Activated T-helper 2 cell treated with anti-CD3 and anti-CD28 coated beads, Interferon-gamma antibody, Interleukin-2, Interleukin-4, amounts not matched to agents 10 μg/mL and 5 μg/mL and 100 μg/mL, durations not matched to agents 14 hours and 24 hours and 36 hours (primary cell): ENCODE results near the gene HOXC13. TPM values are rescaled to one million over a fixed set of nuclear protein-coding genes. Genes with fewer than 3 reads are reported as not detected.
A peak's percentile ranks its signal among the peaks of the same experiment; 100 is the strongest.

Source experiments
- DNase-seq: peaks from one replicate; pipeline ENCODE4 v3.0.0; 2021; ENCODE audit warnings: low spot score
- H3K27ac Mint-ChIP-seq: one replicate; pipeline ENCODE4 v1.8.0; 2021; ENCODE audit warnings: mixed read lengths
- H3K27me3 Mint-ChIP-seq: one replicate; pipeline ENCODE4 v1.8.0; 2021; ENCODE audit warnings: low read depth, mixed read lengths
- H3K36me3 Mint-ChIP-seq: one replicate; pipeline ENCODE4 v1.8.0; 2021; ENCODE audit warnings: low read depth, mixed read lengths
- H3K4me1 Mint-ChIP-seq: one replicate; pipeline ENCODE4 v1.8.0; 2021; ENCODE audit warnings: low read depth, mixed read lengths
- H3K4me3 Mint-ChIP-seq: one replicate; pipeline ENCODE4 v1.8.0; 2021; ENCODE audit warnings: low read depth, mild to moderate bottlenecking, moderate library complexity, mixed read lengths
- H3K9me3 Mint-ChIP-seq: one replicate; pipeline ENCODE4 v1.8.0; 2021; ENCODE audit warnings: mixed read lengths
- intact Hi-C: fragments of 100-400 bp; cut with micrococcal nuclease; formaldehyde crosslinking; loops from one replicate; pipeline ENCODE4 v1.15.1; 2023
- total RNA-seq: library from RNA; stranded (reverse); gene quantifications from 2 replicates; pipeline ENCODE4 v1.2.3, GENCODE V29; 2022

The HOXC13 gene
- total RNA-seq, 1 donor from 2014 or later, result not detected

DNA sequence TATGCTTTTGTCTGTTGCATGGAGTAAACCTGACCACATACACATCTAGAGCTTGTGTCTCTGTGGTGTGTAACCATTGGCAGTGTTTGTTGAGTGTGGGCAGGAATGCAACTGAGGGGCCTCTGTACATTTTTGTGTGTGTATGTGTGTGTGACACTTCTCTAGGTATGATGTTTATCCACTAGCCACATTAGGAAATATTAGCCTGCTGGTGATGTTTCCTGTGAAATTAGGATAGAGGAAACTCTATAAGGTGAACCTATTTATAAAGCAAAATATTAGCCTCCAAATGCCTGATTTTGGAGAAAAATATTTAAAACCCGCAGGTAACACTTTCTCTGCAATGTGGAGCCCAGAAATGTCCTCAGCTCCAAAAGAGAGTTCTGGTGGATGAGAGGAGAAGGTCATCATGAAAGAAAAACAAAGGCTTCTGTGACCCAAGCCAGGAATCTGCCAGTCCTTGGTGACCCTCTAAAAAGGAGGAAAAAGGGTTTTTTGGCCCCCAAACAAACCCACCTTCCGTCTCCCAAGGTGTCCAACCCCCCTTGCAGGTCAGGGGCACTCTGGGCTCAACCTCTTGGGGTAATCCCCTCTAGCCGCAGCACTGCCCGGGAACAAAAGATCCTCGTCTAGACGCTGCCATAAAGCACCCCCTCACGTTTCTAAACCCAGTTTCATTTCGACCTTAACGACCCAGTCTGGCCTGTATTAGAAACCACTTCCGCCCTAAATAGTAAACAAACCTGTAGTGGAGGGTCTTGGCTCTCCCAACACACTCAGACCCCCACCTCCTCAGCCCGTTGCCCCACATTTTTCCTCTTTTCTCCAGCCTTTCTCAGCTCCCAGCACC, 39.2 kb downstream of the HOXC13 start:
- intact Hi-C loops, result loop anchor here (2.0 kb wide), 1 partner anchor 17 kb away; no protein-coding TSS in a partner anchor
- peaks cover 83% of the 10 kb centered on the region for H3K27me3 Mint-ChIP-seq
- peaks cover 2% of the 10 kb centered on the region for H3K36me3 Mint-ChIP-seq
- no peak overlapping the region for H3K27ac Mint-ChIP-seq
- H3K4me3 Mint-ChIP-seq, result no peak overlapping the region
- H3K4me1 Mint-ChIP-seq, result peaks cover 6% of the 10 kb centered on the region
- DNase-seq, result no peak
- no peaks in the 10 kb centered on the region for H3K9me3 Mint-ChIP-seq

DNA sequence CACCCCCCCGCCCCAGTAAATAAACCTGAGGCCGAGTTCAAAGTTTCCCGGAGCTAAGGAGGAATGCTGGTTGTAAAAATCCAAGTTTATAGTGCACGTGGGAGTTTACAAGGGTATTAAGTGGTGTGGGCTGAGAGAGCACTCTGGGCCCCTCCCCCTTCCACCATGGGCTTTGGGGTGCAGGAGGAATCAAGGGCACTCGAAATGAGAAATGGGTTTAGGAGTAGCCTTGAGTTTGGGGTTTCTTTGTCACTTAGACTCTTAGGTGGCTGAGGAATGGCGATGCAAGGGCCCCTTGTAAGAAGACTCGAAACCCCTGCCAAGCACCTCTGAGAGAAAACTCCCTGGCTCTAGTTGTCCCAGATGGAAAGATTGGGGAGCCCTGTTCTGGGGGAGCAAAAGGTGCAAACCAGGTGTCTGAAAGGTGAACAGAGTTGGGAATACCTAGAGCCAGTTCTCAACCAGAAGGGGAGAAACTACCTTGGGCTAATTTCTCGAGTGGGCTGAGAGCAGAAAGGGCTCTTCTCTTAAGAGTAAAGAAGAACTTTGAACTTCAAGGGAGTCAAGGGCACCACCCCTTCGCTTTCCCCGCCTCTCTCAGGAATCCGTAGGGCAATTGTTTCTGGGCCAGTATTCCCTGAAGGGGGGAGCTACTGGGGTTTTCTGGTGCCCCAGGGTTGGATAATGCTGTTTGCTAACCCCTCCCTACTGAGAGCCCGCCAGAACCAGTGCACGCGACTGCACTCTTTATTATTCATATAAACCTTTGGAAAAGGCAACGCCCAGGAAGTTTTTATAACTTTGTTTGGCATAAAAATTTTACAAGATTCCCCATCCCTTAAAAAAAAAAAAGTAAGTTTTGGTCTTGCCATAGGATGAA, 40.1 kb downstream of the HOXC13 start:
- Mint-ChIP-seq H3K4me1 (peaks cover 3% of the 10 kb centered on the region), H3K9me3 (no peaks in the 10 kb centered on the region), H3K4me3 (no peak overlapping the region), H3K27ac (no peak overlapping the region), H3K27me3 (peaks cover 85% of the 10 kb centered on the region), H3K36me3 (no peaks in the 10 kb centered on the region)
- DNase-seq, result no peak
- intact Hi-C loops, result loop anchor here (2.0 kb wide), 1 partner anchor 18 kb away; no protein-coding TSS in a partner anchor

DNA sequence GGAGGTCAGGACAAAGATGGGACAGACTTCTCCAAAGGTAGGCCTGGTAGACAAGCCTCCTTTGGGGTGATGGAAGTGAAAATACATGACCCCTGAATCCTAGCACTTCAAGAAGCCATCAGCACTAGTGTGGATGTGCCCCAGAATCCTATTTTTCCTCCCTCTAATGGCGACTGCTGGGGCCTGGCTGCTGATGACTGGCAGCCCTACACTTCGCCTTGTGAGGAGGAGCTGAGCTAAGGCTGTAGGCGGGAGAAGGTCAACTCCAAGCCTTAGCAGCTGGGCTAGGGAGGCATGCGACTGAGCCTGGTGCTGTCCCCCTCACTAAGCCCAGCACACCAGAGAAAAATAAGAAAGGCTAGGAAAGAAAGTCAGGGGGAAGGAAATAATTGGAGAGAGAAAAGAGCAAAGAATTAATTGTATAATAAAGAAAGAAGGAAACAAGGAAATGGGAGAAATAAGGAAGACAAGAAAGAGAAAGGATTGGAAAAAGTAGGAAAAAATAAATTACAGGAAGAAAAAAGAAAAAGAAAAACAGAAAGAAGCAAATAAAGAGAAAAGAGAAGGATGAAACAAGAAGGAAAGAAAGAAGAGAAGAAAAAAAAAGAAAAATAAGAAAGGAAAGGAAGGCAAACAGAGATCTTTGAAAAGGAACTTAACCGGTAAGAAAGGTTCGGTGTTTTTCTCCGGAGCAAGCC, 41.6 kb downstream of the HOXC13 start:
- peaks cover 88% of the 10 kb centered on the region for H3K27me3 Mint-ChIP-seq
- H3K27ac Mint-ChIP-seq, result no peak overlapping the region
- intact Hi-C loops, result no loop called here
- H3K4me3 Mint-ChIP-seq, result no peak overlapping the region
- DNase-seq, result no peak
- H3K36me3 Mint-ChIP-seq, result no peaks in the 10 kb centered on the region
- peaks cover 4% of the 10 kb centered on the region for H3K4me1 Mint-ChIP-seq
- H3K9me3 Mint-ChIP-seq, result no peaks in the 10 kb centered on the region

DNA sequence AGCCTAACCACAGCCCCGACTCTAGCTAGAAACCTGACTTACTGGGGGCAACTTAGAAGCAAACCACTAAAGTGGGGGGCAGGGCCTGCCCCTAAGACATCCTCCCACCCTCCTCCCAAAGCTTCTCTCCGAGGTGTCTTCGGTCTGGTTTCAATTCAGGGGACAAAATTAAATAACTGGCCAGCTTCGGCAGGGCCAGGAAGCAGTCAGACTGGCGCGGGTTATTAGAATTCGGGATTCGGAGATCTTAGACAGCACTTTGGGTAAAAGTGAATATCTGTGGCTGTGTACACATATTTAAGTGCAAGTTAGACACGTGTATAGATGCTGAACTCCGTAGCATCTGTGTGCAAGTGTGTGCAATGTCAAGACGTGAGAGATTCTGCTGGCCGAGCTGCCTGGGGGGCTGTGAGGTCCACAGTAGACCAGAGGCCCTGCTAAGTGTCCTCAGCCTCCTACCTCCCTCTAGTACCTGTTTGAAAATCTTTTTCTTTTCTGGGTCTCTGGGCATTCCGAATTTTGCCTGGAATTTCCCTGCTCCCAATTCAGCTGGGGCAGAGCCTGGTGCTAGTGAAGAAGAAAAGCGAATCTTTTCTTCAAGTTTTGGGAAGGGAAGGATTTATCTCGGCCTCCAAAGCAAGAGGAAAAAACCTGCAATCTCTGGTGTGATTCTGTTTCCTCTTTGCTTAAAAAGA, 42.3 kb downstream of the HOXC13 start:
- H3K27ac Mint-ChIP-seq, result no peak overlapping the region
- H3K4me3 Mint-ChIP-seq, result no peak overlapping the region
- no peaks in the 10 kb centered on the region for H3K36me3 Mint-ChIP-seq
- H3K27me3 Mint-ChIP-seq, result peaks cover 87% of the 10 kb centered on the region
- no peak for DNase-seq
- peaks cover 5% of the 10 kb centered on the region for H3K4me1 Mint-ChIP-seq
- no peaks in the 10 kb centered on the region for H3K9me3 Mint-ChIP-seq
- intact Hi-C loops, result no loop called here

DNA sequence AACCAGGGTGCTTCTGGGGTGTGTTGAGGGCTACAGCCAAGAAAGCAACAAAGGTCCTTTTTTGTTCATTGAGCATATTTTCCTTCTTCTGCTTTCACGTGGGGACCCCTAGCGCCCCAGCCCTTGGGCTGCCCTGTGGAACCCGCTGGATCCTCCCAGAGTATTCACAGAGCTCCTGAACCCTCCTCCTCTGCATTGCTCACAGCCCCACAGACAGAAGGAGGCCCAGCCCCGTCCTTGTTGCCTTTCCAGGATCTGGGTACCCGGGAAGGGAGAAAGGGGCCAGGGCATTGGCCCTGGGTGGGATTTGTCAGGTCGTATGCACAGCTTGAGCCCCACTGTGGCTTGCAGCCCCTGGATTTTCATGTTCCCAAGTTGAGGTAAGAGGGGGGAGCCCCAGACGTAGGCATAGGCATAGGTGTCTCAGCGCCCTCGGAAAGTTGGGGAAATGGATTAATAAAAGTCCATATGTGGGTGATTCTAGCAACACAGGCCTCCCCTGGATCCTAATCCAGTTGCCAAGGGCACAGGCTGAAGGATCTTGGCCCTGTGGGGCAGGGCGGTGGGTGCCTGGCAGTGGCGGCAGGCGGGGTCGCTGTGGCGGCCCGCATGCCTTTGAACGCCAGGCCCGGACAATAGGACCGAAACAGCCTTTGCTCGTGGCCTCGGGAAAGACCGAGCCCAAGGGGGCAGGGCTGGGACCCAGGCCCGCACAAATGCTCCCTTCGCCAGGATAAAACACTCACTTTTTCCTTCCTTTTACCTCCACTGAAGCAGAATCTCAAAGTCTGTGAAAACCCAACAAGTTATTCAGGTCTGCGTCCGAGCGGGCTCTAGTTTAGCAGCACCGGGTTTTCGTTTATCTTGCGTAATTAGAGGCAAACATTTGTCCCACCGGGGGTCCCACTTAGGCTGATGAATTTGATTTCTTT, 43.3 kb downstream of the HOXC13 start:
- peaks cover 9% of the 10 kb centered on the region for H3K4me1 Mint-ChIP-seq
- no peak overlapping the region for H3K4me3 Mint-ChIP-seq
- no peak overlapping the region for H3K27ac Mint-ChIP-seq
- H3K27me3 Mint-ChIP-seq, result peaks cover 88% of the 10 kb centered on the region
- intact Hi-C loops, result no loop called here
- H3K36me3 Mint-ChIP-seq, result no peaks in the 10 kb centered on the region
- H3K9me3 Mint-ChIP-seq, result no peaks in the 10 kb centered on the region
- DNase-seq, result no peak

DNA sequence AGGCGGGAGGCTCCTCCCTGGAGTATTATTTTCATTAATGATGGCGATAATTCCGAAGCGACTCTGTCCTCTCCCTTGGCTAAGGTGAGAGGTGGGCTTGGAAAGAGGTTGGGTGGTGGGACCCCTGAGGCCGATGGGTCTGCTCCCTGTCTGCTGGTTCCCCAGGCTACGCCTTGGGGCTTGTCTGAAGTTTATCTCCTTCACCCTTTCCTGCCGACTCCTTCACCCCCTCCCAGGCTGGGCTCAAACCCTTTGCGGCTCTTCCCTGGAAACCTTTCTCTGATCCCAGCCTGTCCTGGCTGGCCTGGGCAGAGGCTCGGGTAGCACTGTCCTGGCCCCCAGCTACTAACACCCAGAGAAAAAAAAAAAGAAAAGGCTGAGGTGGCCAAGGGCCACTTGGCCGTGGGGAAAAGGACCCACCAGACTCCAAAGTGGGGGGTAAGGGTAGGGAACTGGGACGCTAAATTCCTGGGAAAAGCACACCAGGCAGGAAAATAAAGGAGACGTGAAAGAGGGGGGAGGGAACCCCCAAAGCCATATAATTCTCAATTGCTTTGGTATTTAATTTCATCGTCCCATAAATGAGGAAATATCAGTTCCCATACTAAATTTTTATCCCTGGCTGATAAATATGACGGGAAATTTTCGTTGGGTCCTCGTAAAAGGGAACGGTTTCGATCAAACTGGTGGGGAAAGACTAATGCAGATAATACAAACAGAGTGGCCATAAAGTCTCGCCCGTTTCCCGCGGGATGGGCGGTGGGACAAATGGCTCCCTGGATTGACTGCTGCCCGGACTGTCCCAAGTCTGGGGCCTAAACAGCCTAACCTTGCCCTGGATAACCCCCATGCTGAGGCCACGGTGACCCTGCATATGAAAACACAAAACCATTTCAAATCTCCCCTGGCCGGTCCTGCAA, 44.3 kb downstream of the HOXC13 start:
- no peaks in the 10 kb centered on the region for H3K36me3 Mint-ChIP-seq

GRCh38 chr12:53983568-53983949, 44.9 kb downstream of the HOXC13 start:
- Mint-ChIP-seq H3K27ac (no peak overlapping the region), H3K9me3 (no peaks in the 10 kb centered on the region), H3K4me3 (no peak overlapping the region), H3K36me3 (no peaks in the 10 kb centered on the region), H3K27me3 (peaks cover 90% of the 10 kb centered on the region), H3K4me1 (peaks cover 9% of the 10 kb centered on the region)
- intact Hi-C loops, result no loop called here
- no peak for DNase-seq

More for the DNA sequence above, 44.3 kb downstream of the HOXC13 start:
- no peak for DNase-seq
- peaks cover 90% of the 10 kb centered on the region for H3K27me3 Mint-ChIP-seq
- intact Hi-C loops, result no loop called here
- peaks cover 9% of the 10 kb centered on the region for H3K4me1 Mint-ChIP-seq
- no peak overlapping the region for H3K27ac Mint-ChIP-seq
- no peaks in the 10 kb centered on the region for H3K9me3 Mint-ChIP-seq
- H3K4me3 Mint-ChIP-seq, result no peak overlapping the region

GRCh38 chr12:53983950-53984572, 45.4 kb downstream of the HOXC13 start:
- intact Hi-C loops, result loop anchor here (2.0 kb wide), 2 partner anchors 15 to 49 kb away; partner anchors contain the start of gene HOXC5
- DNase-seq, result no peak
- Mint-ChIP-seq H3K4me1 (peaks cover 11% of the 10 kb centered on the region), H3K36me3 (no peaks in the 10 kb centered on the region), H3K4me3 (no peak overlapping the region), H3K9me3 (no peaks in the 10 kb centered on the region), H3K27ac (no peak overlapping the region), H3K27me3 (peaks cover 90% of the 10 kb centered on the region)

- Mint-ChIP-seq H3K9me3 (no peaks in the 10 kb centered on the region), H3K27me3 (peaks cover 90% of the 10 kb centered on the region), H3K4me1 (peaks cover 20% of the 10 kb centered on the region), H3K36me3 (no peaks in the 10 kb centered on the region), H3K27ac (no peak within 1 kb of the TSS), H3K4me3 (peak within 1 kb of the TSS; percentile 7)
- intact Hi-C loops, result loop anchor here (2.0 kb wide), 2 partner anchors 14 to 48 kb away; partner anchors contain the start of gene HOXC5
- DNase-seq, result peak; percentile 69
Measured at GRCh38 chr12:53984901-53985691, 46.5 kb downstream of the HOXC13 start, which contains the start of gene HOXC10. TSS of gene HOXC10 (plus strand) at chr12:53985146. CDS start at chr12:53985260, 114 bp downstream.

GRCh38 chr12:53985692-53985993, 47.0 kb downstream of the HOXC13 start:
- Mint-ChIP-seq H3K36me3 (no peaks in the 10 kb centered on the region), H3K9me3 (no peaks in the 10 kb centered on the region), H3K4me1 (peaks cover 21% of the 10 kb centered on the region), H3K27me3 (peaks cover 90% of the 10 kb centered on the region), H3K27ac (no peak overlapping the region), H3K4me3 (no peak overlapping the region)
- DNase-seq, result no peak
- intact Hi-C loops, result loop anchor here (2.0 kb wide), 2 partner anchors 13 to 47 kb away; partner anchors contain the start of gene HOXC5
